ENCODE results near the gene GKN1.

Gene GKN1

GRCh38 chr2:69007603-69008002 lies 33.2 kb downstream of the GKN1 start:
- H2AFZ ChIP-seq (ENCODE audit: low read depth, low read length): no peak overlapping the region
- no peak overlapping the region for H3K4me3 ChIP-seq (ENCODE audit: insufficient read depth in 1 of 2, low read depth in 1 of 2, low read length in 2 of 2)
- H3K9ac ChIP-seq (ENCODE audit: low read length): no peak overlapping the region
- no peak overlapping the region for H3K4me2 ChIP-seq (ENCODE audit: low read length, poor library complexity, severe bottlenecking)
- peak; percentile 44 for DNase-seq
- H3K79me1 ChIP-seq (replicated peaks; ENCODE audit: low read length, poor library complexity, severe bottlenecking): no peaks in the 10 kb centered on the region
- H3K27ac ChIP-seq (ENCODE audit: low read length, poor library complexity, severe bottlenecking): no peak overlapping the region
- H3K14ac ChIP-seq (ENCODE audit: low read length in 2 of 2): no peak overlapping the region
- H3K4ac ChIP-seq (ENCODE audit: low read depth in 1 of 2, low read length in 2 of 2): no peak overlapping the region
- no peaks in the 10 kb centered on the region for H3K36me3 ChIP-seq (ENCODE audit: control insufficient read depth in 1 of 2, insufficient read depth in 2 of 2, low read depth in 1 of 2, low read length in 2 of 2)
- H3K9me3 ChIP-seq (ENCODE audit: control insufficient read depth, low read length): peaks cover 2% of the 10 kb centered on the region
- no peak overlapping the region for H4K91ac ChIP-seq (ENCODE audit: low read length)
- H4K8ac ChIP-seq (ENCODE audit: low read length): no peak overlapping the region
- no peak overlapping the region for H2BK120ac ChIP-seq (ENCODE audit: low read depth, low read length)
- no peak overlapping the region for H2BK5ac ChIP-seq (ENCODE audit: low read depth, low read length, poor library complexity, severe bottlenecking)
- no peaks in the 10 kb centered on the region for H3K27me3 ChIP-seq (ENCODE audit: control insufficient read depth in 1 of 2, insufficient read depth in 1 of 2, low read length in 2 of 2)
- H3K23ac ChIP-seq (ENCODE audit: low read length in 2 of 2): no peak overlapping the region
- no peak overlapping the region for H2AK5ac ChIP-seq (ENCODE audit: low read length, severe bottlenecking)
- no peak overlapping the region for H2BK12ac ChIP-seq (ENCODE audit: low read length in 2 of 2)
- H3K18ac ChIP-seq (ENCODE audit: low read depth in 1 of 2, low read length in 2 of 2): no peak overlapping the region
- peaks cover 1% of the 10 kb centered on the region for H3K4me1 ChIP-seq (ENCODE audit: control insufficient read depth, insufficient read depth, low read depth, low read length)
- H2BK15ac ChIP-seq (ENCODE audit: low read depth, poor library complexity, severe bottlenecking): no peak overlapping the region

GRCh38 chr2:69010437-69011194 lies 36.2 kb downstream of the GKN1 start:
- no peak for DNase-seq
- H3K79me1 ChIP-seq (replicated peaks; ENCODE audit: low read length, poor library complexity, severe bottlenecking): peaks cover 8% of the 10 kb centered on the region
- H2BK15ac ChIP-seq (ENCODE audit: low read depth, poor library complexity, severe bottlenecking): no peak overlapping the region
- H3K4ac ChIP-seq (ENCODE audit: low read depth in 1 of 2, low read length in 2 of 2): no peak overlapping the region
- no peak overlapping the region for H3K4me3 ChIP-seq (ENCODE audit: insufficient read depth in 1 of 2, low read depth in 1 of 2, low read length in 2 of 2)
- H3K36me3 ChIP-seq (ENCODE audit: control insufficient read depth in 1 of 2, insufficient read depth in 2 of 2, low read depth in 1 of 2, low read length in 2 of 2): no peaks in the 10 kb centered on the region
- WGBS: 45% methylated on average over 6 of the region's 8 CpGs
- H2BK120ac ChIP-seq (ENCODE audit: low read depth, low read length): no peak overlapping the region
- H3K18ac ChIP-seq (ENCODE audit: low read depth in 1 of 2, low read length in 2 of 2): peak overlapping the region in 1 of 2 experiments; percentile 7
- no peak overlapping the region for H4K8ac ChIP-seq (ENCODE audit: low read length)
- H3K27ac ChIP-seq (ENCODE audit: low read length, poor library complexity, severe bottlenecking): no peak overlapping the region
- no peak overlapping the region for H3K9ac ChIP-seq (ENCODE audit: low read length)
- peak overlapping the region in 1 of 2 experiments; percentile 28 for H2BK12ac ChIP-seq (ENCODE audit: low read length in 2 of 2)
- H2AFZ ChIP-seq (ENCODE audit: low read depth, low read length): no peak overlapping the region
- no peak overlapping the region for H3K23ac ChIP-seq (ENCODE audit: low read length in 2 of 2)
- peaks cover 3% of the 10 kb centered on the region for H3K4me1 ChIP-seq (ENCODE audit: control insufficient read depth, insufficient read depth, low read depth, low read length)
- H4K91ac ChIP-seq (ENCODE audit: low read length): no peak overlapping the region
- H3K9me3 ChIP-seq (ENCODE audit: control insufficient read depth, low read length): no peaks in the 10 kb centered on the region
- H3K14ac ChIP-seq (ENCODE audit: low read length in 2 of 2): no peak overlapping the region
- H3K4me2 ChIP-seq (ENCODE audit: low read length, poor library complexity, severe bottlenecking): no peak overlapping the region
- no peak overlapping the region for H2AK5ac ChIP-seq (ENCODE audit: low read length, severe bottlenecking)
- no peak overlapping the region for H2BK5ac ChIP-seq (ENCODE audit: low read depth, low read length, poor library complexity, severe bottlenecking)
- no peaks in the 10 kb centered on the region for H3K27me3 ChIP-seq (ENCODE audit: control insufficient read depth in 1 of 2, insufficient read depth in 1 of 2, low read length in 2 of 2)

- Histone ChIP-seq H3K79me1 (replicated peaks; ENCODE audit: low read length, poor library complexity, severe bottlenecking) (peaks cover 10% of the 10 kb centered on the region), H2AK5ac (ENCODE audit: low read length, severe bottlenecking) (peak overlapping the region; percentile 68), H3K4me3 (ENCODE audit: insufficient read depth in 1 of 2, low read depth in 1 of 2, low read length in 2 of 2) (no peak overlapping the region), H4K91ac (ENCODE audit: low read length) (no peak overlapping the region), H2BK15ac (ENCODE audit: low read depth, poor library complexity, severe bottlenecking) (no peak overlapping the region), H3K18ac (ENCODE audit: low read depth in 1 of 2, low read length in 2 of 2) (peak overlapping the region in 1 of 2 experiments; percentile 78), H2AFZ (ENCODE audit: low read depth, low read length) (peak overlapping the region; percentile 60), H2BK5ac (ENCODE audit: low read depth, low read length, poor library complexity, severe bottlenecking) (no peak overlapping the region), H3K27ac (ENCODE audit: low read length, poor library complexity, severe bottlenecking) (no peak overlapping the region), H2BK12ac (ENCODE audit: low read length in 2 of 2) (peak overlapping the region; percentile 9 to 92), H3K9me3 (ENCODE audit: control insufficient read depth, low read length) (no peaks in the 10 kb centered on the region), H3K14ac (ENCODE audit: low read length in 2 of 2) (no peak overlapping the region), H4K8ac (ENCODE audit: low read length) (no peak overlapping the region), H3K4me1 (ENCODE audit: control insufficient read depth, insufficient read depth, low read depth, low read length) (peaks cover 3% of the 10 kb centered on the region), H3K36me3 (ENCODE audit: control insufficient read depth in 1 of 2, insufficient read depth in 2 of 2, low read depth in 1 of 2, low read length in 2 of 2) (no peaks in the 10 kb centered on the region), H3K23ac (ENCODE audit: low read length in 2 of 2) (no peak overlapping the region), H3K9ac (ENCODE audit: low read length) (no peak overlapping the region), H2BK120ac (ENCODE audit: low read depth, low read length) (no peak overlapping the region), H3K4ac (ENCODE audit: low read depth in 1 of 2, low read length in 2 of 2) (no peak overlapping the region), H3K4me2 (ENCODE audit: low read length, poor library complexity, severe bottlenecking) (no peak overlapping the region), H3K27me3 (ENCODE audit: control insufficient read depth in 1 of 2, insufficient read depth in 1 of 2, low read length in 2 of 2) (no peaks in the 10 kb centered on the region)
- WGBS: 77% methylated on average over 3 of the region's 4 CpGs
- no peak for DNase-seq
Measured at GRCh38 chr2:69011611-69012157, 37.2 kb downstream of the GKN1 start.

DNA sequence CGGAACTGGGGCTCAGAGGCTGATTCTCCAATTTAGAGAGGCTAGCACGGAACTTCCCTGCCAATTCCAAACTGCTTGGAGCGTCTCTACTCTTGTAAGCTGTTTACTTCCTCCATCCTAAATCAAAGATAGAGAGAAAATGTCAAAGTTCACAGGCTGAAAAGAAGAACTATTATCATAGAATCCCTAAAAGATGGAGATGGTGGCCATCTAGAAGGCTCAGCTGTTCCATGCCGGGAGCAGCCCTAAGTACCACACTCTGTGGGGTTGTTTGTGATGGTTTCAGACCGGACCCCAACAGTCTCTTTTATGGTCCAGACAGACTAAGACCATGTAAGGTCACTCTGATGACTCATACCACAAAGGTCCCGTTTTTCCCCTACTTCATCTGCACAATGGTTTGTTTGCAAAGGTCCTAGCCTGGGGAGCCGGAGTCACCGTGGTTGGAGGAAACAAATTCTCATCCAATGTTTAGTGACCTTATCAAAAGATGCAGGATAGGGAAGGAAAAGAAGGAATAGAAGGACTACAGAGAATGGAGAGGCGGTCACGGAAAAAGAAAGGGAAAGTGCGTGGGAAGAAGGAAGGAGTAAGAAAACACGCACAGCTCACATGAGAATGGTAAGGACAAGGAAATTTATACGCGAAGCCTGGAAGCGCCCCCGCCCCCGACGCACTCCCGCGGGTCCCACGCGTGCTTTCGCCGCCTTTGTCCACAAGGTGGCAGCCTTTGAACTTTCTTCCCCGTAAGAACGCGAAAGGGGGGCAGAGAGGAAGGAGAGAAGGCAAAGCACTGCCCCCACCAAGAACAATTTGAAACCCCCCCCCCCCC lies 38.1 kb downstream of the GKN1 start:
- peak overlapping the region; percentile 61 to 68 for H3K18ac ChIP-seq (ENCODE audit: low read depth in 1 of 2, low read length in 2 of 2)
- peaks cover 3% of the 10 kb centered on the region for H3K4me1 ChIP-seq (ENCODE audit: control insufficient read depth, insufficient read depth, low read depth, low read length)
- H3K9ac ChIP-seq (ENCODE audit: low read length): peak overlapping the region; percentile 89
- no peak overlapping the region for H2AFZ ChIP-seq (ENCODE audit: low read depth, low read length)
- H3K4me2 ChIP-seq (ENCODE audit: low read length, poor library complexity, severe bottlenecking): peak overlapping the region; percentile 78
- peak overlapping the region; percentile 19 for H2BK15ac ChIP-seq (ENCODE audit: low read depth, poor library complexity, severe bottlenecking)
- H2BK12ac ChIP-seq (ENCODE audit: low read length in 2 of 2): peak overlapping the region; percentile 28 to 90
- H3K36me3 ChIP-seq (ENCODE audit: control insufficient read depth in 1 of 2, insufficient read depth in 2 of 2, low read depth in 1 of 2, low read length in 2 of 2): no peaks in the 10 kb centered on the region
- no peaks in the 10 kb centered on the region for H3K27me3 ChIP-seq (ENCODE audit: control insufficient read depth in 1 of 2, insufficient read depth in 1 of 2, low read length in 2 of 2)
- H2BK120ac ChIP-seq (ENCODE audit: low read depth, low read length): peak overlapping the region; percentile 93
- no peak overlapping the region for H3K14ac ChIP-seq (ENCODE audit: low read length in 2 of 2)
- H3K9me3 ChIP-seq (ENCODE audit: control insufficient read depth, low read length): no peaks in the 10 kb centered on the region
- peak; percentile 81 for DNase-seq
- no peak overlapping the region for H2AK5ac ChIP-seq (ENCODE audit: low read length, severe bottlenecking)
- H2BK5ac ChIP-seq (ENCODE audit: low read depth, low read length, poor library complexity, severe bottlenecking): no peak overlapping the region
- H3K4ac ChIP-seq (ENCODE audit: low read depth in 1 of 2, low read length in 2 of 2): peak overlapping the region in 1 of 2 experiments; percentile 97
- H3K4me3 ChIP-seq (ENCODE audit: insufficient read depth in 1 of 2, low read depth in 1 of 2, low read length in 2 of 2): peak overlapping the region; percentile 88 to 95
- peak overlapping the region; percentile 12 for H4K8ac ChIP-seq (ENCODE audit: low read length)
- 15% methylated on average over 21 of the region's 27 CpGs for WGBS
- H3K27ac ChIP-seq (ENCODE audit: low read length, poor library complexity, severe bottlenecking): no peak overlapping the region
- H4K91ac ChIP-seq (ENCODE audit: low read length): no peak overlapping the region
- H3K23ac ChIP-seq (ENCODE audit: low read length in 2 of 2): no peak overlapping the region
- H3K79me1 ChIP-seq (replicated peaks; ENCODE audit: low read length, poor library complexity, severe bottlenecking): peaks cover 12% of the 10 kb centered on the region
